Measurements from ENCODE around the gene LRP10.
A peak's percentile ranks its signal among the peaks of the same experiment; 100 is the strongest.

LRP10 gene

GRCh38 chr14:22848351-22849164 lies 23.0 kb upstream of the LRP10 start:
- TF ChIP-seq GATA3 (IDR thresholded peaks at IDR 0.05; ENCODE audit: low read depth, low read length) (no peak), GATA2 (IDR thresholded peaks at IDR 0.05; ENCODE audit: low read depth, low read length) (peak; percentile 66)

GRCh38 chr14:22849212-22849819 lies 22.2 kb upstream of the LRP10 start:
- TF ChIP-seq GATA2 (IDR thresholded peaks at IDR 0.05; ENCODE audit: low read depth, low read length) (no peak), GATA3 (IDR thresholded peaks at IDR 0.05; ENCODE audit: low read depth, low read length) (no peak)

- TF ChIP-seq GATA3 (IDR thresholded peaks at IDR 0.05; ENCODE audit: low read depth, low read length) (no peak), GATA2 (IDR thresholded peaks at IDR 0.05; ENCODE audit: low read depth, low read length) (no peak)
These were observed 20.4 kb upstream of the LRP10 start for GRCh38 chr14:22850944-22851764.

- TF ChIP-seq GATA2 (IDR thresholded peaks at IDR 0.05; ENCODE audit: low read depth, low read length) = no peak
- TF ChIP-seq GATA3 (IDR thresholded peaks at IDR 0.05; ENCODE audit: low read depth, low read length) = no peak
These were observed 19.0 kb upstream of the LRP10 start for GRCh38 chr14:22852599-22852939.

- TF ChIP-seq GATA2 (IDR thresholded peaks at IDR 0.05; ENCODE audit: low read depth, low read length) = no peak
- no peak for TF ChIP-seq GATA3 (IDR thresholded peaks at IDR 0.05; ENCODE audit: low read depth, low read length)
These were observed 18.4 kb upstream of the LRP10 start for GRCh38 chr14:22852940-22853767.

- TF ChIP-seq GATA3 (IDR thresholded peaks at IDR 0.05; ENCODE audit: low read depth, low read length) (no peak), GATA2 (IDR thresholded peaks at IDR 0.05; ENCODE audit: low read depth, low read length) (no peak)
These were observed 16.4 kb upstream of the LRP10 start for GRCh38 chr14:22854963-22855724.

GRCh38 chr14:22856428-22856827 lies 15.1 kb upstream of the LRP10 start:
- TF ChIP-seq GATA2 (IDR thresholded peaks at IDR 0.05; ENCODE audit: low read depth, low read length) (no peak), GATA3 (IDR thresholded peaks at IDR 0.05; ENCODE audit: low read depth, low read length) (no peak)

GRCh38 chr14:22861651-22862050 lies 9.9 kb upstream of the LRP10 start:
- TF ChIP-seq GATA2 (IDR thresholded peaks at IDR 0.05; ENCODE audit: low read depth, low read length) (no peak), GATA3 (IDR thresholded peaks at IDR 0.05; ENCODE audit: low read depth, low read length) (no peak)

- no peak for TF ChIP-seq GATA2 (IDR thresholded peaks at IDR 0.05; ENCODE audit: low read depth, low read length)
- no peak for TF ChIP-seq GATA3 (IDR thresholded peaks at IDR 0.05; ENCODE audit: low read depth, low read length)
These were observed 6.6 kb upstream of the LRP10 start for GRCh38 chr14:22864979-22865378.

- TF ChIP-seq GATA3 (IDR thresholded peaks at IDR 0.05; ENCODE audit: low read depth, low read length) (no peak), GATA2 (IDR thresholded peaks at IDR 0.05; ENCODE audit: low read depth, low read length) (no peak)
These were observed 5.8 kb upstream of the LRP10 start for GRCh38 chr14:22865424-22866405.

- TF ChIP-seq GATA2 (IDR thresholded peaks at IDR 0.05; ENCODE audit: low read depth, low read length) (no peak), GATA3 (IDR thresholded peaks at IDR 0.05; ENCODE audit: low read depth, low read length) (no peak)
These were observed 4.7 kb upstream of the LRP10 start for GRCh38 chr14:22866874-22867273.

GRCh38 chr14:22870811-22871223 lies 723 bp upstream of the LRP10 start:
- no peak for TF ChIP-seq GATA3 (IDR thresholded peaks at IDR 0.05; ENCODE audit: low read depth, low read length)
- TF ChIP-seq GATA2 (IDR thresholded peaks at IDR 0.05; ENCODE audit: low read depth, low read length) = no peak

Data from SH-SY5Y (cell line).